Spleen (tissue), 7 donors: ENCODE results near the gene PPM1A.

Source experiments
- CTCF ChIP-seq, 11 experiments: fragments of 200-600 bp in 7 of 11; fragments of 450-650 bp in 4 of 11; sonication (generic) in 4 of 11; IDR thresholded peaks in 8 of 11; conservative IDR thresholded peaks in 3 of 11; 1 replicate in 7 of 11; 2 replicates in 4 of 11; pipeline versions ENCODE4 v1.4.0 to v1.8.0; 2016 to 2021; ENCODE audit warnings: antibody characterized with exemption in 11 of 11, inconsistent platforms in 4 of 11, mild to moderate bottlenecking in 1 of 11
- POLR2A ChIP-seq, 3 donors: fragments of 450-650 bp; IDR thresholded peaks; one replicate each; pipeline ENCODE4 v1.5.1; 2017; ENCODE audit warnings: antibody characterized with exemption in 3 of 3, mild to moderate bottlenecking in 1 of 3
- POLR2AphosphoS5 ChIP-seq, 3 donors: sonication (generic); formaldehyde crosslinking; IDR thresholded peaks; one replicate each; pipeline ENCODE4 v1.5.1; 2017; ENCODE audit warnings: antibody characterized with exemption in 3 of 3
- donor health status: DM: no; HTN: no; CAD: no; lungs with moderate emphysema.
- donor health status: DM: no; HTN: no; CAD: no.
- donor health status: DM: no; HTN: no; CAD: no.

GRCh38 chr14:60294411-60295069 lies 45.5 kb downstream of the PPM1A start:
- TF ChIP-seq CTCF (IDR thresholded peaks at IDR 0.05 in 8 of 11, conservative IDR thresholded peaks at IDR 0.05 in 3 of 11): no peak
- TF ChIP-seq POLR2A (IDR thresholded peaks at IDR 0.05): no peak
- TF ChIP-seq POLR2AphosphoS5 (IDR thresholded peaks at IDR 0.05): no peak
